Stomach (tissue), 4 donors: Measurements from ENCODE around the gene CHST14.

Experiments used
- CTCF ChIP-seq, 7 experiments: fragments of 450-650 bp in 4 of 7; fragments of 200-600 bp in 3 of 7; sonication (generic) in 3 of 7; IDR thresholded peaks; one replicate each; pipeline ENCODE4 v1.5.1; 2016 to 2019; ENCODE audit warnings: antibody characterized with exemption in 7 of 7, control low read depth in 2 of 7, mild to moderate bottlenecking in 1 of 7
- EP300 ChIP-seq: sonication (generic); formaldehyde crosslinking; IDR thresholded peaks from one replicate; pipeline ENCODE4 v1.6.1; 2017; ENCODE audit warnings: antibody characterized with exemption
- POLR2A ChIP-seq, 4 donors: fragments of 450-650 bp; IDR thresholded peaks; one replicate each; pipeline ENCODE4 v1.6.1; 2016; ENCODE audit warnings: antibody characterized with exemption in 4 of 4, control low read depth in 2 of 4, mild to moderate bottlenecking in 1 of 4, moderate library complexity in 1 of 4
- POLR2AphosphoS5 ChIP-seq, 3 donors: sonication (generic); formaldehyde crosslinking; IDR thresholded peaks; one replicate each; pipeline ENCODE4 v1.6.1; 2016; ENCODE audit warnings: antibody characterized with exemption in 3 of 3

GRCh38 chr15:40465939-40466338 lies 4.8 kb upstream of the CHST14 start:
- TF ChIP-seq CTCF (IDR thresholded peaks at IDR 0.05): no peak
- TF ChIP-seq POLR2AphosphoS5 (IDR thresholded peaks at IDR 0.05): no peak
- TF ChIP-seq POLR2A (IDR thresholded peaks at IDR 0.05): no peak
- no peak for TF ChIP-seq EP300
